Cerebellar nuclear complex (tissue), 1 donor: ENCODE measurements around the gene FAN1.
"Not testable (repeated sequence)": the region's sequence is repeated elsewhere in the genome, so short reads cannot be mapped to it uniquely, and the experiment has no call there.

Experiments
- DNase-seq, 2 experiments: peaks; one replicate each; lab custom pipeline; 2025; lab: John Stamatoyannopoulos, UW

FAN1 gene

GRCh38 chr15:30903497-30904187, at the start of gene FAN1:
TSS of gene FAN1 (plus strand) at chr15:30903915. CDS start at chr15:30904664, 749 bp downstream.
- DNase-seq, result peak; percentile 51 to 75

GRCh38 chr15:30859091-30859874, 44.4 kb upstream of the FAN1 start:
- DNase-seq, result no peak

- no peak for DNase-seq
These were observed 38.5 kb upstream of the FAN1 start for GRCh38 chr15:30865257-30865656.

GRCh38 chr15:30870681-30871080, 33.0 kb upstream of the FAN1 start:
- no peak for DNase-seq

GRCh38 chr15:30872341-30872748, 31.4 kb upstream of the FAN1 start:
- DNase-seq, result no peak

GRCh38 chr15:30877070-30877469, 26.6 kb upstream of the FAN1 start:
- DNase-seq, result no peak

- no peak for DNase-seq
These were observed 25.2 kb upstream of the FAN1 start for GRCh38 chr15:30878515-30878914.

GRCh38 chr15:30882849-30883433, 20.8 kb upstream of the FAN1 start:
- peak in 1 of 2 experiments; percentile 39 for DNase-seq

GRCh38 chr15:30883666-30884065, 20.0 kb upstream of the FAN1 start:
- DNase-seq, result not testable (repeated sequence)

GRCh38 chr15:30885814-30886213, 17.9 kb upstream of the FAN1 start:
- DNase-seq, result no peak

- DNase-seq, result no peak
These were observed 14.5 kb upstream of the FAN1 start for GRCh38 chr15:30889196-30889595.

GRCh38 chr15:30895461-30896210, 8.1 kb upstream of the FAN1 start:
- no peak for DNase-seq

GRCh38 chr15:30896211-30896606, 7.5 kb upstream of the FAN1 start:
- no peak for DNase-seq

- DNase-seq, result no peak
These were observed 1.8 kb upstream of the FAN1 start for GRCh38 chr15:30901889-30902288.

GRCh38 chr15:30904812-30905211, 1.1 kb downstream of the FAN1 start:
- DNase-seq, result no peak

GRCh38 chr15:30905821-30906220, 2.1 kb downstream of the FAN1 start:
- DNase-seq, result no peak

- DNase-seq, result no peak
These were observed 2.7 kb downstream of the FAN1 start for GRCh38 chr15:30906366-30906765.

- DNase-seq, result no peak
These were observed 10.0 kb downstream of the FAN1 start for GRCh38 chr15:30913761-30914160.

- no peak for DNase-seq
These were observed 13.3 kb downstream of the FAN1 start for GRCh38 chr15:30917013-30917412.

- DNase-seq, result no peak
These were observed 14.0 kb downstream of the FAN1 start for GRCh38 chr15:30917675-30918074.

GRCh38 chr15:30918366-30918765, 14.7 kb downstream of the FAN1 start:
- DNase-seq, result no peak

GRCh38 chr15:30919877-30920550, 16.3 kb downstream of the FAN1 start:
- DNase-seq, result no peak
